Esophagus muscularis mucosa (tissue), 4 donors: ENCODE data around the gene FXYD3. TPM values are rescaled to one million over a fixed set of nuclear protein-coding genes. Genes with fewer than 3 reads are reported as not detected.

Experiments
- DNase-seq: peaks from one replicate; pipeline ENCODE4 v3.0.0-alpha.2; 2017; ENCODE audit errors: extremely low spot score
- H3K27ac ChIP-seq, 4 donors: fragments of 200-600 bp; sonication (generic); replicated peaks in 1 of 4; 1 replicate in 3 of 4; 2 replicates in 1 of 4; pipeline ENCODE4 v1.5.1; 2016 to 2019; ENCODE audit warnings: mild to moderate bottlenecking in 1 of 4
- H3K27me3 ChIP-seq, 4 donors: fragments of 200-600 bp; sonication (generic); one replicate each; pipeline versions ENCODE4 v1.5.1 to v1.6.0; 2016 to 2019
- H3K36me3 ChIP-seq, 4 donors: fragments of 200-600 bp; sonication (generic); one replicate each; pipeline ENCODE4 v1.5.1; 2016 to 2019
- H3K4me1 ChIP-seq, 4 donors: fragments of 200-600 bp; sonication (generic); one replicate each; pipeline ENCODE4 v1.5.1; 2016 to 2019
- H3K4me3 ChIP-seq, 4 donors: fragments of 200-600 bp; sonication (generic); 1 replicate in 2 of 4; 2 replicates in 2 of 4; pipeline ENCODE4 v1.5.1; 2016 to 2019; ENCODE audit warnings: mild to moderate bottlenecking in 4 of 4, moderate library complexity in 1 of 4
- H3K9me3 ChIP-seq, 4 donors: fragments of 200-600 bp; sonication (generic); 1 replicate in 3 of 4; 2 replicates in 1 of 4; pipeline ENCODE4 v1.5.1; 2016 to 2019
- CTCF ChIP-seq, 3 experiments: fragments of 200-600 bp in 2 of 3; fragments of 450-650 bp in 1 of 3; sonication (generic) in 2 of 3; IDR thresholded peaks; one replicate each; pipeline ENCODE4 v1.5.1; 2017 to 2019; ENCODE audit warnings: antibody characterized with exemption in 3 of 3, mild to moderate bottlenecking in 2 of 3, moderate library complexity in 1 of 3
- EP300 ChIP-seq: sonication (generic); formaldehyde crosslinking; IDR thresholded peaks from one replicate; pipeline ENCODE4 v1.6.1; 2017; ENCODE audit warnings: antibody characterized with exemption
- POLR2A ChIP-seq: fragments of 450-650 bp; IDR thresholded peaks from one replicate; pipeline ENCODE4 v1.6.1; 2017; ENCODE audit warnings: antibody characterized with exemption, moderate library complexity, mild to moderate bottlenecking, low read depth
- POLR2AphosphoS5 ChIP-seq, 2 donors: sonication (generic); formaldehyde crosslinking; IDR thresholded peaks; one replicate each; pipeline ENCODE4 v1.6.1; 2017; ENCODE audit warnings: antibody characterized with exemption in 2 of 2
- whole genome bisulfite sequencing: methylation state at CpG from one replicate; pipeline ENCODE4 v1.1.5; 2018; 5-methylcytosine and 5-hydroxymethylcytosine counted together
- intact Hi-C: fragments of 100-400 bp; cut with DNase I; formaldehyde crosslinking; loops from one replicate; pipeline ENCODE4 v1.15.1; 2023
- total RNA-seq, 4 donors: library from RNA; depleted of rRNA; stranded (reverse); fragments of >200 nt; gene quantifications; one replicate each; pipeline versions ENCODE4 v1.1.0 to v1.2.1, GENCODE V29; 2016

FXYD3 gene
- total RNA-seq, 4 donors from 2014 or later, result 0.83 to 3.8 (median 3.1) TPM

GRCh38 chr19:35164418-35164817, 48.8 kb downstream of the FXYD3 start:
- Histone ChIP-seq H3K9me3 (peaks cover 0 to 48% (median 25%) of the 10 kb centered on the region in 4 donors), H3K36me3 (peaks cover 23 to 82% (median 60%) of the 10 kb centered on the region in 4 donors)
- WGBS, result 85% methylated on average over 2 of the region's 2 CpGs

GRCh38 chr19:35165200-35166058, 49.8 kb downstream of the FXYD3 start:
- Histone ChIP-seq H3K36me3 (peaks cover 19 to 73% (median 54%) of the 10 kb centered on the region in 4 donors), H3K27ac (no peak overlapping the region), H3K4me1 (no peaks in the 10 kb centered on the region), H3K27me3 (no peaks in the 10 kb centered on the region), H3K9me3 (peaks cover 0 to 48% (median 25%) of the 10 kb centered on the region in 4 donors), H3K4me3 (no peak overlapping the region)
- 73% methylated on average over 5 of the region's 5 CpGs for WGBS
- intact Hi-C loops, result no loop called here
- DNase-seq, result no peak
- TF ChIP-seq CTCF (IDR thresholded peaks at IDR 0.05), result no peak
- no peak for TF ChIP-seq POLR2A
- TF ChIP-seq EP300, result no peak

More at GRCh38 chr19:35164418-35164817, 48.8 kb downstream of the FXYD3 start:
- H3K27me3 ChIP-seq, result peaks cover 0 to 4% (median 0%) of the 10 kb centered on the region in 4 donors
- no peak for DNase-seq
- no peaks in the 10 kb centered on the region for H3K4me1 ChIP-seq
- intact Hi-C loops, result no loop called here
- H3K4me3 ChIP-seq, result no peak overlapping the region
- TF ChIP-seq POLR2A, result no peak
- no peak for TF ChIP-seq POLR2AphosphoS5 (IDR thresholded peaks at IDR 0.05)
- no peak for TF ChIP-seq EP300
- no peak overlapping the region for H3K27ac ChIP-seq

DNA sequence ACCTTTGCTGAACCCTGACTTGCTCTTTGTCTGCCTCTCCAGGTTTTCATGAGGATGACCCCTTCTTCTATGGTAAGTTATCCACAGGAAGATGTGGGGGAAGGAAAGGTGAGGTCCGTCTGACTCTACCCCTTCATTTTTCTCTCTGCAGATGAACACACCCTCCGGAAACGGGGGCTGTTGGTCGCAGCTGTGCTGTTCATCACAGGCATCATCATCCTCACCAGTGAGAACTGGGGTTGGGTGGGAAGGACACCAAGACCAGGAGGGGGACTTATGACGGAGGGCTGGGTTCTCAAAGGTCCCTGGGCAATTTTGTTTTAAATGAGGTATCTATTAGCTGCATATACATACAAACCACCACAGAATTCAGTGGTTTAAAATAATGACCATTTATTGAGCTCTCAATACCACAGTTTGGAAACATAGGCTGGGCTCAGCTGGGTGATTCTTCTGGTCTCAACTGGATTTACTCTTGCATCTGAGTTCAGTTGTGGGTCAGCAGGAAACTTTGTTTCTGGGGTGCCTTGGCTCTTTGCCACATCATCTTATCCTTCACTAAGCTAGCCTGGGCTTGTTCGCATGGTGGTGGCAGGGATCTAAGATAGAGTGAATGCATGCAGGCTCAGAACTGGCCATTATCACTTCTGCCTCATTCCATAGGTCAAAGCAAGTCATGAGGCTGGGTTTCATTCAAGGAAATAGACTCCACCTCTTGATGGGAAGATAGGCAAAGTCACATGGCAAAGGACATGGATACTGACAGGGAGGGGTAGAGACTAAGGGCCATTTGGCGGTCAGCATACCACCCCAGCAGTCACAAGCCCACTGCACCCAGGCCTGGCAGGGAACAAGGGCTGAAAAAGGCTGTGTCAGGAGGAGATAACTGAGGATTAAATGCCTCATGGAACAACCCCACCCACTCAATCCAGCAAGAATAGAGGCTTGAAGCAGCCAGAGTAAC, 50.8 kb downstream of the FXYD3 start:
- no peak for DNase-seq
- WGBS, result 93% methylated on average over 7 of the region's 7 CpGs
- TF ChIP-seq POLR2A (no peak), POLR2AphosphoS5 (IDR thresholded peaks at IDR 0.05) (no peak), EP300 (no peak), CTCF (IDR thresholded peaks at IDR 0.05) (no peak)
- intact Hi-C loops, result no loop called here
- H3K27ac ChIP-seq, result no peak overlapping the region
- peaks cover 19 to 63% (median 49%) of the 10 kb centered on the region in 4 donors for H3K36me3 ChIP-seq
- H3K9me3 ChIP-seq, result peaks cover 0 to 48% (median 25%) of the 10 kb centered on the region in 4 donors
- no peaks in the 10 kb centered on the region for H3K27me3 ChIP-seq
- no peak overlapping the region for H3K4me3 ChIP-seq
- no peaks in the 10 kb centered on the region for H3K4me1 ChIP-seq

DNA sequence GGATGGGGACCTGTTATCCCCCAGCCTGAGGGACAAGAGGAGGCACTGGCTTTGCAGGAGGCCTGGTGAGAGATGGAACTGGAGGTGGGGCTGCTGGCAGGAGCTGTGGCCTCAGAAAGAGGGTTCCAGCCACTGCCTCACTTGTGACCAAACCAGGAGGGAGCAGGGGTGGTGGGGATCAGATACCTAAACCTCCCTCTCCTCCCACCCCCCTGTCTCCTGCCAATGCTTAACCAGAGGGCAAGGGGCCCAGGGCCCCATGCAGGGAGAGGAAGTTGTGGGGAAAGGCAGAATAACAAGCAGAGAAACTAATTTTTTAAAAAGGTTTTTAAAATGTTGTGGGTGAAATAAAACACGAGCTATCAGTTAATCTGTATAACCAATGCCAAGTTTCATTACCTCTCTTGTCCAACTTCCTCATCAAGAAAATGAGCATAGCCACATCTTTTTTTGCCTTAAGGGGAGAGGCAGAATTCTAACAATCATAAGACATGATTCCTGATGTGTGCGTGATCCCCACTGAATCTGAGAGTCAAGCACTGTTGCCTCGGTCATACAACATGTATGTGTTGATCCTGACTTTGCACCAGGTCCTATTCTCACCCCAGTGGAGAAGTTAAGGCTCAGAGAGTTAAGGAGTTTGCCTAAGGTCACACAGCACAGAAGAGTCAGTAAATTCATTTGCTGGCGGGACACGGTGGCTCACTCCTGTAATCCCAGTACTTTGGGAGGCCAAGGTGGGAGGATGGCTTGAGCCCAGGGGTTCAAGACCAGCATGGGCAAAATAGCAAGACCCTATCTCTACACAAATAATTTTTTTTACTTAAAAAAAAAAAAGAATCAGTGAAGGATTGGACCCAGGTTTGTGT, 51.9 kb downstream of the FXYD3 start:
- no peak for TF ChIP-seq EP300
- TF ChIP-seq POLR2A, result no peak
- TF ChIP-seq POLR2AphosphoS5 (IDR thresholded peaks at IDR 0.05), result no peak
- TF ChIP-seq CTCF (IDR thresholded peaks at IDR 0.05), result no peak
- WGBS, result 73% methylated on average over 5 of the region's 5 CpGs
- Histone ChIP-seq H3K27ac (no peak overlapping the region), H3K4me3 (no peak overlapping the region), H3K36me3 (peaks cover 19 to 52% (median 39%) of the 10 kb centered on the region in 4 donors), H3K9me3 (peaks cover 0 to 43% (median 23%) of the 10 kb centered on the region in 4 donors), H3K27me3 (no peaks in the 10 kb centered on the region), H3K4me1 (no peaks in the 10 kb centered on the region)
- intact Hi-C loops, result no loop called here
- DNase-seq, result no peak
